HG03103 (cell line): ENCODE results near the gene ANXA6.
"Not testable (repeated sequence)": the region's sequence is repeated elsewhere in the genome, so short reads cannot be mapped to it uniquely, and the experiment has no call there.

Experiments
- ATAC-seq: cut with Tn5 transposase; IDR thresholded peaks from one replicate; pipeline ENCODE4 v1.9.1; 2021; ENCODE audit warnings: low read depth; ENCODE audit not compliant: unreplicated experiment

The ANXA6 gene

GRCh38 chr5:151157426-151158286 is at the start of gene ANXA6:
Gene ANXA6, minus strand, starts transcription at chr5:151157779. Its CDS starts 9,878 bp downstream, at chr5:151147901.
- ATAC-seq: peak; percentile 44

- ATAC-seq: no peak
These were observed 47.8 kb upstream of the ANXA6 start for GRCh38 chr5:151205411-151205810.

- no peak for ATAC-seq
These were observed 46.5 kb upstream of the ANXA6 start for GRCh38 chr5:151204051-151204450.

GRCh38 chr5:151202381-151203139 is 45.0 kb upstream of the ANXA6 start:
- ATAC-seq: no peak

GRCh38 chr5:151200913-151201595 is 43.5 kb upstream of the ANXA6 start:
- no peak for ATAC-seq

- no peak for ATAC-seq
These were observed 42.1 kb upstream of the ANXA6 start for GRCh38 chr5:151199581-151200185.

- no peak for ATAC-seq
These were observed 41.3 kb upstream of the ANXA6 start for GRCh38 chr5:151198861-151199260.

- not testable (repeated sequence) for ATAC-seq
These were observed 39.7 kb upstream of the ANXA6 start for GRCh38 chr5:151197291-151197600.

- ATAC-seq: peak; percentile 96
These were observed 39.1 kb upstream of the ANXA6 start for GRCh38 chr5:151196556-151197290.

GRCh38 chr5:151195622-151196021 is 38.0 kb upstream of the ANXA6 start:
- no peak for ATAC-seq

- ATAC-seq: no peak
These were observed 35.0 kb upstream of the ANXA6 start for GRCh38 chr5:151192626-151193025.

GRCh38 chr5:151191661-151192060 is 34.1 kb upstream of the ANXA6 start:
- ATAC-seq: no peak

GRCh38 chr5:151189151-151189550 is 31.6 kb upstream of the ANXA6 start:
- no peak for ATAC-seq

GRCh38 chr5:151186538-151186937 is 29.0 kb upstream of the ANXA6 start:
- ATAC-seq: no peak

GRCh38 chr5:151186052-151186451 is 28.5 kb upstream of the ANXA6 start:
- ATAC-seq: no peak

- no peak for ATAC-seq
These were observed 26.9 kb upstream of the ANXA6 start for GRCh38 chr5:151184316-151185042.

- no peak for ATAC-seq
These were observed 26.1 kb upstream of the ANXA6 start for GRCh38 chr5:151183456-151184245.

GRCh38 chr5:151182976-151183375 is 25.4 kb upstream of the ANXA6 start:
- no peak for ATAC-seq

- no peak for ATAC-seq
These were observed 24.9 kb upstream of the ANXA6 start for GRCh38 chr5:151182524-151182900.
